Kidney glomerular epithelial cell (primary cell): Measurements from ENCODE around the gene EEIG1.

Experiments
- DNase-seq: peaks from one replicate; lab custom pipeline; 2025; lab: John Stamatoyannopoulos, UW

Gene EEIG1

DNA sequence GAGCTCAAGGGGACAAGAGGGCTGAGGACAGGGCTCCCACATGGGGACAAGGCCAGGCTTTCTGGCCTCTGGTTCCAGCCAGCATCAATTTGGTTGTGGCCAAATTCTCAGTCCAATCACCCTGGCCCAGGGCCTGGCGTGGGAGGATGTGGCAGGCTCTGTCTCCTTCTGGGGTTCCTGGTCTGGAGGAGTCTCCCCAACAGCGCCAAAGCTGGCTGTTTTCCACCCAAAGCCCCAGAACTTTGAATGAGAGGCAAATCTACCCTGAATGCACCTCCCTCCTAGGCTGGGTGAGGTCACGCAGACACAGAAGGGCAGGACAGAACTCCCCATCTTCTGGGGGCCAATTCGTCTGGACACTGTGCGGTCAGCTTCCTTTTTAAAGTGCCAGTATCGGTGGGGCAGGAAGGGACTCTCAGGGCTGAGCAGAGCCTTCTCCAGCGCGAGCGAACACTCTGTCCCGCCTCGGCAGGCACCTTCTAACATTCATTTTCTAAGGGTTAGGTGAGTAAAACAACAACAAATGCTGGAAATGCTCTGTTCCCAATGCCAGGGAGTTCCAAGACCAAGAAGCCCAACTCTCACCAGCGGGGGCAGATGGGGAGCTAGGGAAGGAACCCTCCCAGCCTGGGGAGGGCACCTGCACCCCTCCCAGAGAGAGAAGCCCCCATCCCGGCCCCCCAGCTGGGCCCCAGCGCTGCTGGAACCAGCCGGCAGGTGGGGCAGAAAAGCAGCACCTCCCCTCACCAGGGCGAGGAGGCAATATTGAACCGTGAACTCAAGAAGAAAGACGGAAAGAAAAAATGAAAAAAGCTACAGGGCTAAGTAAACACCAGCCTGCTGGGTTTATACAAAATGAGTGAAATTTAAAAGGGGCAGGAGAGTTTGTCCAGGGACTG, 39.5 kb downstream of the EEIG1 start:
- no peak for DNase-seq

GRCh38 chr9:127940593-127940992, 40.2 kb downstream of the EEIG1 start:
- DNase-seq, result no peak

- no peak for DNase-seq
Observed at GRCh38 chr9:127938298-127938690, 42.5 kb downstream of the EEIG1 start.

GRCh38 chr9:127937388-127938297, 43.1 kb downstream of the EEIG1 start, which contains the start of gene DPM2:
DPM2 (minus strand) TSS chr9:127937854; CDS start chr9:127937820, 34 bp downstream.
- DNase-seq, result peak; percentile 62

- DNase-seq, result no peak
Observed at GRCh38 chr9:127937056-127937387, 43.8 kb downstream of the EEIG1 start.

- no peak for DNase-seq
Observed at GRCh38 chr9:127936347-127936852, 44.4 kb downstream of the EEIG1 start.

DNA sequence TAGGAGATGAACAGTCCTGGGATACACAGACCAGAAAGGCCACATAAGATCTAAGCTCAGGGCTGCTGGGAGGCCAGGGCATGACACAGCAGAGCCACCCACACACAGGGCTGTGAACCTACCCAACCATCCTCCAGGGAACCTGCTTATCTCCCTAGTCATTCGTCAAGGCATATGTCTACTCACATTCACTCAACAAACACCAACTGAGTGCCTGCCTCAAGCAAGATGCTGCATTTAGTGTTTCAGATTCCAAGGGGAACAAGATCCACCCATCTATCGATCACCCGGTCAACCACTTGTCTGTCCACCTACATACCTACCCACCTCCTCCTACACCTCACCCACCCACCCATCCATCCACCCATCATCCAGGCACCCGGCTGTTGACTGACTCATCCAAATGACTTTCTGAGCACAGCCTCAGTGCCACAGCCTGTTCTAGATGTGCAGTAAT, 45.0 kb downstream of the EEIG1 start:
- DNase-seq, result no peak

DNA sequence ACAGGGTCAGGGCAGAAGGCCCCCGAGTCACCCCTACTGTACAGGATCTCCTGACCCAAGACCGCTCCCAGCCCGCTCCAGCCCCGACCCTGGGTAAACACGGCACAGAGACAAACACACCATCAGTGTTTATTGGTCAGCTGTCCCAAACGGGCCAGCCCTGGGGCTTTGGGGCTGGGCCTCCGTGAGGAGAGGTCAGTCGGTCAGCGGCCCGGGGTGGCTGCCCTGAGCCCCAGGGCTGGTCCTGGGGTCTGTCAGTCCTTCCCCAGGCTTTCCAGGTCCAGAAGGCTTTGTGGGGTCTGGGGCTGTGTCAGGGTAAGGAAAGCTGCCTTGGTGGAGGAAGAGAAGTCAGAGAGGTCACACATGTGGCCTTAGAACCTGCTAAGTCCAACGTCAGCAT, 45.8 kb downstream of the EEIG1 start:
- no peak for DNase-seq

DNA sequence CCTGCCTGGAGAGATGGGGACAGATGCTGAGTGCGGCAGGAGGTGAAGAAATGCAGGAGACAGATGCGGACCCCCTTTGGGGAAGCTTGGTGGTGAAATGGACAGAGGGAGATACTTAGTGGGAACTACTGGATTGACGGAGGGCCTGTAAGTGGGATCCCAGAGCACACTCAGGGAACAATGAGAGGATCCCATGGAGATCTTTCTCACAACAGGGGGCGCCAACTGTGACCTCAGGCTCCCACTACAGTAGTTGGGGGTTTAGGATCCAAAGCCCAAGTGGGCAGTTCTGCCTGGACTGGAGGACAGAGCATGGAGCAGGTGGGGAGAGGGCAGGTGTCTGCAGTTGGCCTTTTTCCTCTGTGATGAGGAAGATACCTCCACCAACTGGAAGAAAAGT, 46.5 kb downstream of the EEIG1 start:
- DNase-seq, result no peak

GRCh38 chr9:127931092-127931881, 49.5 kb downstream of the EEIG1 start:
- DNase-seq, result peak; percentile 58
